PC-9 (cell line): ENCODE results near the gene ADGRB3. TPM values are rescaled to one million over a fixed set of nuclear protein-coding genes. Genes with fewer than 3 reads are reported as not detected.

Source experiments
- BruUV-seq: library from RNA; stranded (reverse); fragments of 400-500 nt; replicated peaks from 2 replicates; lab custom pipeline; 2021; lab: Mats Ljungman, UMichigan
- CTCF ChIA-PET: fragments of 300-600 bp; sonication (Branson Sonifier 250); formaldehyde crosslinking; loops from one replicate; lab custom pipeline; 2022; ENCODE audit warnings: antibody characterized with exemption; lab: Charles Lee
- POLR2A ChIA-PET: fragments of 300-600 bp; sonication (Branson Sonifier 250); formaldehyde crosslinking; loops from one replicate; lab custom pipeline; 2022; ENCODE audit warnings: antibody characterized with exemption; ENCODE audit not compliant: unreplicated experiment; lab: Charles Lee
- DNase-seq, 2 experiments: peaks; one replicate each; pipeline versions ENCODE4 v3.0.0 to v3.0.0-alpha.2; 2015 to 2022; ENCODE audit warnings: mixed read lengths in 1 of 2
- H2AFZ ChIP-seq: fragments of 200-600 bp; sonication (generic); 2 replicates; pipeline ENCODE4 v1.8.1; 2017; ENCODE audit warnings: antibody characterized with exemption
- H3F3A ChIP-seq: fragments of 200-600 bp; sonication (generic); 2 replicates; pipeline ENCODE4 v1.8.1; 2017; ENCODE audit warnings: antibody characterized with exemption, mild to moderate bottlenecking, low read depth; ENCODE audit not compliant: insufficient read depth
- H3K27ac ChIP-seq: fragments of 200-600 bp; sonication (generic); 2 replicates; pipeline ENCODE4 v1.6.1; 2016; ENCODE audit warnings: mixed run types
- H3K27me3 ChIP-seq: fragments of 200-600 bp; sonication (generic); 2 replicates; pipeline ENCODE4 v1.6.1; 2016; ENCODE audit warnings: low read depth, mixed run types; ENCODE audit not compliant: insufficient read depth
- H3K36me3 ChIP-seq: fragments of 200-600 bp; sonication (generic); 2 replicates; pipeline ENCODE4 v1.6.1; 2016; ENCODE audit warnings: low read depth, mixed run types
- H3K4me1 ChIP-seq: fragments of 200-600 bp; sonication (generic); replicated peaks from 2 replicates; pipeline ENCODE4 v1.6.1; 2016; ENCODE audit warnings: mixed run types; ENCODE audit not compliant: insufficient read depth
- H3K4me2 ChIP-seq: fragments of 200-600 bp; sonication (generic); 2 replicates; pipeline ENCODE4 v1.6.1; 2017; ENCODE audit warnings: mixed run types
- H3K4me3 ChIP-seq: fragments of 200-600 bp; sonication (generic); 2 replicates; pipeline ENCODE4 v1.6.1; 2016; ENCODE audit warnings: mixed run types
- H3K79me2 ChIP-seq: fragments of 200-600 bp; sonication (generic); 2 replicates; pipeline ENCODE4 v1.6.1; 2017; ENCODE audit warnings: low read depth, mixed run types
- H3K9me2 ChIP-seq: fragments of 200-600 bp; sonication (generic); 2 replicates; pipeline ENCODE4 v1.8.1; 2017; ENCODE audit warnings: mild to moderate bottlenecking; ENCODE audit not compliant: insufficient read depth
- H3K9me3 ChIP-seq: fragments of 200-600 bp; sonication (generic); 2 replicates; pipeline ENCODE4 v1.8.1; 2016; ENCODE audit warnings: low read depth; ENCODE audit not compliant: insufficient read depth
- H4K20me1 ChIP-seq: fragments of 200-600 bp; sonication (generic); 2 replicates; pipeline ENCODE4 v1.8.1; 2017; ENCODE audit not compliant: insufficient read depth
- EZH2 ChIP-seq: fragments of 200-600 bp; sonication (generic); IDR thresholded peaks from 2 replicates; pipeline ENCODE4 v1.8.0; 2017; ENCODE audit warnings: antibody characterized with exemption, low read depth
- intact Hi-C: fragments of 100-400 bp; cut with micrococcal nuclease; formaldehyde crosslinking; loops from one replicate; pipeline ENCODE4 v1.10.0; 2022; ENCODE audit not compliant: unreplicated experiment
- total RNA-seq: library from RNA; stranded (reverse); gene quantifications from 2 replicates; pipeline ENCODE4 v1.2.3, GENCODE V29; 2021
- TF ChIP-seq, protein P1 (sequence below): fragments of 200-600 bp; sonication (generic); conservative IDR thresholded peaks from 2 replicates; pipeline ENCODE4 v1.6.1; 2017; ENCODE audit warnings: mixed run types, antibody characterized with exemption, mild to moderate bottlenecking, moderate library complexity

The ADGRB3 gene
- total RNA-seq, 1 experiment from 2014 or later, result not detected

DNA sequence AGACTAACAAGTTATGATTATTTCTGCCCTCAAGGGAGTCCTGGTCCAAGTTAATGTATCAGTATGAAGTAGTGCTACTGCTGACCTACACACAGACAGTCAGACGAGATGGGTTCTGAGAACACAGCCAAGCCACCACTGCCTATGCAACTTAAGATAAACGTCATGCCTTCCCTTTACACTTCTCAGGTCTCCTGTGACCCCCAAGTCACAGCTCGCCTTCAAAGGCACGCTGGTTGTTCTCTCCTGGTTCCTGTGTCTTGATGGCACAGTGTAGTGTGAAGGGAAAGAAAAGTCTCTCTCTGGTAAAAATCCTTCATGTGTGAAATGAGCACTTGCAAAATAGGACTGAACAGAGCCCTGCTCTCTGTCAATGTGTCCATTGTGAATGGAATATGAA is 377.8 kb downstream of the ADGRB3 start:
- ChIA-PET POLR2A (no interaction called here), CTCF (no interaction called here)
- Histone ChIP-seq H3K36me3 (no peaks in the 10 kb centered on the region), H3K79me2 (no peaks in the 10 kb centered on the region), H3K27me3 (no peaks in the 10 kb centered on the region), H4K20me1 (no peaks in the 10 kb centered on the region), H3K27ac (no peak overlapping the region), H3K9me3 (no peaks in the 10 kb centered on the region; the same call in 1 of the 2 replicates), H2AFZ (no peak overlapping the region), H3K4me3 (no peak overlapping the region), H3K9me2 (no peaks in the 10 kb centered on the region), H3K4me1 (no peaks in the 10 kb centered on the region), H3K4me2 (no peak overlapping the region), H3F3A (no peaks in the 10 kb centered on the region)
- DNase-seq, result no peak
- intact Hi-C loops, result no loop called here
- TF ChIP-seq EZH2, result no peak
- TF ChIP-seq, protein P1, sequence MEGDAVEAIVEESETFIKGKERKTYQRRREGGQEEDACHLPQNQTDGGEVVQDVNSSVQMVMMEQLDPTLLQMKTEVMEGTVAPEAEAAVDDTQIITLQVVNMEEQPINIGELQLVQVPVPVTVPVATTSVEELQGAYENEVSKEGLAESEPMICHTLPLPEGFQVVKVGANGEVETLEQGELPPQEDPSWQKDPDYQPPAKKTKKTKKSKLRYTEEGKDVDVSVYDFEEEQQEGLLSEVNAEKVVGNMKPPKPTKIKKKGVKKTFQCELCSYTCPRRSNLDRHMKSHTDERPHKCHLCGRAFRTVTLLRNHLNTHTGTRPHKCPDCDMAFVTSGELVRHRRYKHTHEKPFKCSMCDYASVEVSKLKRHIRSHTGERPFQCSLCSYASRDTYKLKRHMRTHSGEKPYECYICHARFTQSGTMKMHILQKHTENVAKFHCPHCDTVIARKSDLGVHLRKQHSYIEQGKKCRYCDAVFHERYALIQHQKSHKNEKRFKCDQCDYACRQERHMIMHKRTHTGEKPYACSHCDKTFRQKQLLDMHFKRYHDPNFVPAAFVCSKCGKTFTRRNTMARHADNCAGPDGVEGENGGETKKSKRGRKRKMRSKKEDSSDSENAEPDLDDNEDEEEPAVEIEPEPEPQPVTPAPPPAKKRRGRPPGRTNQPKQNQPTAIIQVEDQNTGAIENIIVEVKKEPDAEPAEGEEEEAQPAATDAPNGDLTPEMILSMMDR, result no peak
- BruUV-seq, result no TSS peak

DNA sequence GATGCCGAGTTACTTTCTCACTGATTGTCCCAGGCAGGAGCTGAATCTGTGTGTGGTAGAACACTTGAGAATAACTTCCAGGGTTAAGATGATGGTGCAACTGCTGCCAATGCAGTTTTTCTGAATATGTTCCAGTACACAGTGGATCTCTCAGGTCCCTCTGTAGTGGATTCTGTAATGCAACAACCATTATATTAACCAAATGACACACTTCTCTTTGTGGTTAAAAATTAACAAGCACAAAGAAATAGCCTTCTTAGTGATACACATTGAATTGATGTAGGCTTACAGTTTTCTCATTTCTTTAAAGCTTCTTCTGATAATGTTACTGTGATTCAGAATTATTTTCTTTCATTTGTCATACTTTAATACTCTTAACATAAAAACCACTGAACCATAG is 383.8 kb downstream of the ADGRB3 start:
- Histone ChIP-seq H3K27ac (no peak overlapping the region), H3K9me3 (no peaks in the 10 kb centered on the region), H3K9me2 (no peaks in the 10 kb centered on the region), H3K27me3 (no peaks in the 10 kb centered on the region), H3F3A (no peaks in the 10 kb centered on the region), H3K4me1 (no peaks in the 10 kb centered on the region), H4K20me1 (no peaks in the 10 kb centered on the region), H3K4me3 (no peak overlapping the region), H3K79me2 (no peaks in the 10 kb centered on the region), H3K4me2 (no peak overlapping the region), H3K36me3 (no peaks in the 10 kb centered on the region), H2AFZ (no peak overlapping the region)
- ChIA-PET CTCF (no interaction called here), POLR2A (no interaction called here)
- intact Hi-C loops, result no loop called here
- DNase-seq, result no peak
- BruUV-seq, result no TSS peak
- TF ChIP-seq EZH2, result no peak
- TF ChIP-seq, protein P1, result no peak

DNA sequence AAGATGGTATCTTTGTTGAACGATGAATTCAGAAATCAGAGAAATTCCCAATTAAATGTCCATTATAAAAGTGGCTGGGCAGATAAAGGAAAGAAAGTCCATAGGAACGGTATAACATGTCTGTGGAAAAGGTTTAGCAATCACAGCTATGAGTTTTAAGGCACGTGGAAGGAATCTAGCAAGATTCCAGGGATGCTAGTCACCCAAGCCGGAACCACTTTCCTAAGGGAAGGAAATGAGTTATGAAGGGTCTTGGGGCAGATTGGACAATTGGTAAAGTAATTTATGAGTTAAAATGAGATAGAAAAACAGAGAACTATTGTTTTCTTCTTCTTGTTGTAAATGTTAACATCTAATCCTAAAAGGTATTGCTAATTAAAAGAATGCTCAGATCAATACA is 384.8 kb downstream of the ADGRB3 start:
- Histone ChIP-seq H3K79me2 (no peaks in the 10 kb centered on the region), H2AFZ (no peak overlapping the region), H3K4me2 (no peak overlapping the region), H4K20me1 (no peaks in the 10 kb centered on the region), H3K4me1 (no peaks in the 10 kb centered on the region), H3K9me3 (no peaks in the 10 kb centered on the region), H3K27ac (no peak overlapping the region), H3K36me3 (no peaks in the 10 kb centered on the region), H3K27me3 (no peaks in the 10 kb centered on the region), H3K4me3 (no peak overlapping the region), H3K9me2 (no peaks in the 10 kb centered on the region), H3F3A (no peaks in the 10 kb centered on the region)
- DNase-seq, result no peak
- POLR2A ChIA-PET, result no interaction called here
- no peak for TF ChIP-seq EZH2
- TF ChIP-seq, protein P1, result no peak
- intact Hi-C loops, result no loop called here
- CTCF ChIA-PET, result no interaction called here
- no TSS peak for BruUV-seq
